Measurements from ENCODE around the gene RAB9A. TPM values are rescaled to one million over a fixed set of nuclear protein-coding genes. Genes with fewer than 3 reads are reported as not detected.

The RAB9A gene
- total and polyA plus RNA-seq, 10 of the 15 experiments (the other 5 are each of a cell fraction or from before 2014, with no cell fraction given) = 42.1 to 142 (median 49.9) TPM

DNA sequence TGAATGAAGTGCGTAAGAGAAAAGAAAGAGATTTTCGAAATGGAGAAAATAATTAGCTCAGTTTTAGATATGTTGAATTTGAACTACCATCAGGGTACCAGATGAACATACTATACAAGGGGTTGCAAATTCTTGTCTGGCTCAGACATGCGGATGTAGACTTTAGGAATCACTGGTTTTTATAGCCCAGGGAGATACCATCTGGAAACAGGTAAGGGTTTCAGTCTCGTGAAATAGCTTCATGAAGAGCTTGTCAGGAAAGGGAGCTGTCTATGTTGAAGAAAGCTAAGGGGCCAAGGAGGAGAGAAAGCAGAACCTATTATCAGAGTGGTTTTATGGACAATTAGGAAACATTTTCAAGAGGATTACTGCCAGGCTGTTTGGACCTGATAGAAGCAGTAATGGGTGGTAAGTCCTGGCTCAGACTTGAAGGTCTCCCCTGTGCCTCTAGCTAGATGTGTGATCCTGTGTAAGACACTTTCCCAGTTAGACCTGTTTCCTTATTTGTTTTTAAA is 6.7 kb downstream of the RAB9A start (continued):
- TF ChIP-seq, protein P1, sequence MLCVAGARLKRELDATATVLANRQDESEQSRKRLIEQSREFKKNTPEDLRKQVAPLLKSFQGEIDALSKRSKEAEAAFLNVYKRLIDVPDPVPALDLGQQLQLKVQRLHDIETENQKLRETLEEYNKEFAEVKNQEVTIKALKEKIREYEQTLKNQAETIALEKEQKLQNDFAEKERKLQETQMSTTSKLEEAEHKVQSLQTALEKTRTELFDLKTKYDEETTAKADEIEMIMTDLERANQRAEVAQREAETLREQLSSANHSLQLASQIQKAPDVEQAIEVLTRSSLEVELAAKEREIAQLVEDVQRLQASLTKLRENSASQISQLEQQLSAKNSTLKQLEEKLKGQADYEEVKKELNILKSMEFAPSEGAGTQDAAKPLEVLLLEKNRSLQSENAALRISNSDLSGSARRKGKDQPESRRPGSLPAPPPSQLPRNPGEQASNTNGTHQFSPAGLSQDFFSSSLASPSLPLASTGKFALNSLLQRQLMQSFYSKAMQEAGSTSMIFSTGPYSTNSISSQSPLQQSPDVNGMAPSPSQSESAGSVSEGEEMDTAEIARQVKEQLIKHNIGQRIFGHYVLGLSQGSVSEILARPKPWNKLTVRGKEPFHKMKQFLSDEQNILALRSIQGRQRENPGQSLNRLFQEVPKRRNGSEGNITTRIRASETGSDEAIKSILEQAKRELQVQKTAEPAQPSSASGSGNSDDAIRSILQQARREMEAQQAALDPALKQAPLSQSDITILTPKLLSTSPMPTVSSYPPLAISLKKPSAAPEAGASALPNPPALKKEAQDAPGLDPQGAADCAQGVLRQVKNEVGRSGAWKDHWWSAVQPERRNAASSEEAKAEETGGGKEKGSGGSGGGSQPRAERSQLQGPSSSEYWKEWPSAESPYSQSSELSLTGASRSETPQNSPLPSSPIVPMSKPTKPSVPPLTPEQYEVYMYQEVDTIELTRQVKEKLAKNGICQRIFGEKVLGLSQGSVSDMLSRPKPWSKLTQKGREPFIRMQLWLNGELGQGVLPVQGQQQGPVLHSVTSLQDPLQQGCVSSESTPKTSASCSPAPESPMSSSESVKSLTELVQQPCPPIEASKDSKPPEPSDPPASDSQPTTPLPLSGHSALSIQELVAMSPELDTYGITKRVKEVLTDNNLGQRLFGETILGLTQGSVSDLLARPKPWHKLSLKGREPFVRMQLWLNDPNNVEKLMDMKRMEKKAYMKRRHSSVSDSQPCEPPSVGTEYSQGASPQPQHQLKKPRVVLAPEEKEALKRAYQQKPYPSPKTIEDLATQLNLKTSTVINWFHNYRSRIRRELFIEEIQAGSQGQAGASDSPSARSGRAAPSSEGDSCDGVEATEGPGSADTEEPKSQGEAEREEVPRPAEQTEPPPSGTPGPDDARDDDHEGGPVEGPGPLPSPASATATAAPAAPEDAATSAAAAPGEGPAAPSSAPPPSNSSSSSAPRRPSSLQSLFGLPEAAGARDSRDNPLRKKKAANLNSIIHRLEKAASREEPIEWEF (IDR thresholded peaks at IDR 0.05; ENCODE audit: insufficient replicate concordance, low read depth, low read length) = no peak
- TF ChIP-seq, protein P2, sequence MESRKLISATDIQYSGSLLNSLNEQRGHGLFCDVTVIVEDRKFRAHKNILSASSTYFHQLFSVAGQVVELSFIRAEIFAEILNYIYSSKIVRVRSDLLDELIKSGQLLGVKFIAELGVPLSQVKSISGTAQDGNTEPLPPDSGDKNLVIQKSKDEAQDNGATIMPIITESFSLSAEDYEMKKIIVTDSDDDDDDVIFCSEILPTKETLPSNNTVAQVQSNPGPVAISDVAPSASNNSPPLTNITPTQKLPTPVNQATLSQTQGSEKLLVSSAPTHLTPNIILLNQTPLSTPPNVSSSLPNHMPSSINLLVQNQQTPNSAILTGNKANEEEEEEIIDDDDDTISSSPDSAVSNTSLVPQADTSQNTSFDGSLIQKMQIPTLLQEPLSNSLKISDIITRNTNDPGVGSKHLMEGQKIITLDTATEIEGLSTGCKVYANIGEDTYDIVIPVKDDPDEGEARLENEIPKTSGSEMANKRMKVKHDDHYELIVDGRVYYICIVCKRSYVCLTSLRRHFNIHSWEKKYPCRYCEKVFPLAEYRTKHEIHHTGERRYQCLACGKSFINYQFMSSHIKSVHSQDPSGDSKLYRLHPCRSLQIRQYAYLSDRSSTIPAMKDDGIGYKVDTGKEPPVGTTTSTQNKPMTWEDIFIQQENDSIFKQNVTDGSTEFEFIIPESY (IDR thresholded peaks at IDR 0.05) = no peak
- peak in 1 of 2 experiments; percentile 45; a peak in 1 of 4 replicates for TF ChIP-seq BHLHE40 (IDR thresholded peaks at IDR 0.05; ENCODE audit: borderline replicate concordance in 1 of 2, low read depth in 2 of 2, low read length in 1 of 2)
- TF ChIP-seq SREBF2 (IDR thresholded peaks at IDR 0.05; ENCODE audit: low read length) = no peak
- TF ChIP-seq, protein P3, sequence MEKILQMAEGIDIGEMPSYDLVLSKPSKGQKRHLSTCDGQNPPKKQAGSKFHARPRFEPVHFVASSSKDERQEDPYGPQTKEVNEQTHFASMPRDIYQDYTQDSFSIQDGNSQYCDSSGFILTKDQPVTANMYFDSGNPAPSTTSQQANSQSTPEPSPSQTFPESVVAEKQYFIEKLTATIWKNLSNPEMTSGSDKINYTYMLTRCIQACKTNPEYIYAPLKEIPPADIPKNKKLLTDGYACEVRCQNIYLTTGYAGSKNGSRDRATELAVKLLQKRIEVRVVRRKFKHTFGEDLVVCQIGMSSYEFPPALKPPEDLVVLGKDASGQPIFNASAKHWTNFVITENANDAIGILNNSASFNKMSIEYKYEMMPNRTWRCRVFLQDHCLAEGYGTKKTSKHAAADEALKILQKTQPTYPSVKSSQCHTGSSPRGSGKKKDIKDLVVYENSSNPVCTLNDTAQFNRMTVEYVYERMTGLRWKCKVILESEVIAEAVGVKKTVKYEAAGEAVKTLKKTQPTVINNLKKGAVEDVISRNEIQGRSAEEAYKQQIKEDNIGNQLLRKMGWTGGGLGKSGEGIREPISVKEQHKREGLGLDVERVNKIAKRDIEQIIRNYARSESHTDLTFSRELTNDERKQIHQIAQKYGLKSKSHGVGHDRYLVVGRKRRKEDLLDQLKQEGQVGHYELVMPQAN (conservative IDR thresholded peaks at IDR 0.05) = no peak
- TF ChIP-seq NR2C1 (IDR thresholded peaks at IDR 0.05) = no peak
- TF ChIP-seq ATF7 (IDR thresholded peaks at IDR 0.05; ENCODE audit: low read depth) = peak; percentile 33; the same call in 1 of the 2 replicates
- TF ChIP-seq HDAC2 (IDR thresholded peaks at IDR 0.05) = no peak
- no peak for TF ChIP-seq RB1 (IDR thresholded peaks at IDR 0.05; ENCODE audit: borderline replicate concordance)
- TF ChIP-seq, protein P4, sequence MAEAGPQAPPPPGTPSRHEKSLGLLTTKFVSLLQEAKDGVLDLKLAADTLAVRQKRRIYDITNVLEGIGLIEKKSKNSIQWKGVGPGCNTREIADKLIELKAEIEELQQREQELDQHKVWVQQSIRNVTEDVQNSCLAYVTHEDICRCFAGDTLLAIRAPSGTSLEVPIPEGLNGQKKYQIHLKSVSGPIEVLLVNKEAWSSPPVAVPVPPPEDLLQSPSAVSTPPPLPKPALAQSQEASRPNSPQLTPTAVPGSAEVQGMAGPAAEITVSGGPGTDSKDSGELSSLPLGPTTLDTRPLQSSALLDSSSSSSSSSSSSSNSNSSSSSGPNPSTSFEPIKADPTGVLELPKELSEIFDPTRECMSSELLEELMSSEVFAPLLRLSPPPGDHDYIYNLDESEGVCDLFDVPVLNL (IDR thresholded peaks at IDR 0.05; ENCODE audit: low read depth, low read length) = no peak
